Immature natural killer cell (primary cell): ENCODE results near the gene SYNE1. TPM values are rescaled to one million over a fixed set of nuclear protein-coding genes. Genes with fewer than 3 reads are reported as not detected.
A peak's percentile ranks its signal among the peaks of the same experiment; 100 is the strongest.

Experiments used
- DNase-seq, 3 donors: peaks; one replicate each; pipeline ENCODE4 v3.0.0; 2022; ENCODE audit warnings: mixed read lengths in 1 of 3
- H3K27ac Mint-ChIP-seq, 6 donors: one replicate each; pipeline ENCODE4 v1.8.0; 2020; ENCODE audit warnings: mixed read lengths in 6 of 6, mild to moderate bottlenecking in 5 of 6, inconsistent platforms in 4 of 6, moderate library complexity in 3 of 6
- H3K27me3 Mint-ChIP-seq, 3 donors: one replicate each; pipeline ENCODE4 v1.8.0; 2020 to 2021; ENCODE audit warnings: low read depth in 3 of 3, mild to moderate bottlenecking in 3 of 3, mixed read lengths in 3 of 3, moderate library complexity in 3 of 3, inconsistent platforms in 1 of 3
- H3K36me3 Mint-ChIP-seq, 3 donors: one replicate each; pipeline ENCODE4 v1.8.0; 2020; ENCODE audit warnings: mixed read lengths in 3 of 3, inconsistent platforms in 2 of 3, mild to moderate bottlenecking in 2 of 3
- H3K4me1 Mint-ChIP-seq, 2 donors: one replicate each; pipeline ENCODE4 v1.8.0; 2020; ENCODE audit warnings: inconsistent platforms in 2 of 2, mild to moderate bottlenecking in 2 of 2, mixed read lengths in 2 of 2, moderate library complexity in 1 of 2
- H3K4me3 Mint-ChIP-seq, 5 donors: one replicate each; pipeline ENCODE4 v1.8.0; 2020; ENCODE audit warnings: mild to moderate bottlenecking in 5 of 5, mixed read lengths in 5 of 5, inconsistent platforms in 3 of 5, moderate library complexity in 3 of 5
- H3K9me3 Mint-ChIP-seq, 6 donors: one replicate each; pipeline ENCODE4 v1.8.0; 2020; ENCODE audit warnings: mild to moderate bottlenecking in 6 of 6, mixed read lengths in 6 of 6, inconsistent platforms in 4 of 6, moderate library complexity in 3 of 6
- polyA plus RNA-seq, 3 donors: library from polyadenylated mRNA; unstranded; fragments of 300-500 nt; fragmentation: Illumina TruSeq; gene quantifications; one replicate each; pipeline ENCODE4 v1.2.3, GENCODE V29; 2021

The SYNE1 gene
- polyA plus RNA-seq, 3 donors from 2014 or later, result 25.9 to 117 (median 27.9) TPM

GRCh38 chr6:152265651-152266050 is 371.5 kb downstream of the SYNE1 start:
- Mint-ChIP-seq H3K4me1 (peaks cover 9 to 16% of the 10 kb centered on the region in 2 donors), H3K27ac (peak overlapping the region; percentile 63 to 93 (median 75)), H3K27me3 (peaks cover 2 to 3% (median 2%) of the 10 kb centered on the region in 3 donors), H3K9me3 (no peaks in the 10 kb centered on the region), H3K4me3 (peak overlapping the region in 2 of 5 donors; percentile 2 to 19), H3K36me3 (peaks cover 22 to 53% (median 25%) of the 10 kb centered on the region in 3 donors)
- DNase-seq, result no peak

GRCh38 chr6:152263582-152263981 is 373.6 kb downstream of the SYNE1 start:
- Mint-ChIP-seq H3K4me1 (peaks cover 9 to 17% of the 10 kb centered on the region in 2 donors), H3K4me3 (no peak overlapping the region), H3K27me3 (peaks cover 0 to 3% (median 0%) of the 10 kb centered on the region in 3 donors), H3K36me3 (peaks cover 35 to 58% (median 38%) of the 10 kb centered on the region in 3 donors), H3K27ac (no peak overlapping the region), H3K9me3 (no peaks in the 10 kb centered on the region)
- DNase-seq, result no peak

- Mint-ChIP-seq H3K36me3 (peaks cover 35 to 67% (median 41%) of the 10 kb centered on the region in 3 donors), H3K27ac (peak overlapping the region in 2 of 6 donors; percentile 13 to 14), H3K4me1 (peaks cover 5 to 14% of the 10 kb centered on the region in 2 donors), H3K27me3 (peaks cover 0 to 3% (median 0%) of the 10 kb centered on the region in 3 donors), H3K9me3 (no peaks in the 10 kb centered on the region), H3K4me3 (no peak overlapping the region)
- DNase-seq, result no peak
These were observed 376.0 kb downstream of the SYNE1 start for GRCh38 chr6:152261179-152261578.

GRCh38 chr6:152259234-152259633 is 377.9 kb downstream of the SYNE1 start:
- H3K4me1 Mint-ChIP-seq, result peaks cover 1 to 5% of the 10 kb centered on the region in 2 donors
- no peak overlapping the region for H3K4me3 Mint-ChIP-seq
- peaks cover 0 to 3% (median 0%) of the 10 kb centered on the region in 3 donors for H3K27me3 Mint-ChIP-seq
- peak overlapping the region in 2 of 6 donors; percentile 18 to 56 for H3K27ac Mint-ChIP-seq
- DNase-seq, result no peak
- peaks cover 32 to 71% (median 44%) of the 10 kb centered on the region in 3 donors for H3K36me3 Mint-ChIP-seq
- no peaks in the 10 kb centered on the region for H3K9me3 Mint-ChIP-seq

- H3K4me3 Mint-ChIP-seq, result no peak overlapping the region
- peaks cover 1 to 5% of the 10 kb centered on the region in 2 donors for H3K4me1 Mint-ChIP-seq
- H3K27me3 Mint-ChIP-seq, result peaks cover 0 to 3% (median 0%) of the 10 kb centered on the region in 3 donors
- DNase-seq, result no peak
- peak overlapping the region in 1 of 6 donors; percentile 15 for H3K27ac Mint-ChIP-seq
- H3K36me3 Mint-ChIP-seq, result peaks cover 30 to 71% (median 48%) of the 10 kb centered on the region in 3 donors
- H3K9me3 Mint-ChIP-seq, result no peaks in the 10 kb centered on the region
These were observed 379.6 kb downstream of the SYNE1 start for GRCh38 chr6:152257581-152257980.

- Mint-ChIP-seq H3K9me3 (no peaks in the 10 kb centered on the region), H3K4me1 (no peaks in the 10 kb centered on the region), H3K36me3 (peaks cover 12 to 54% (median 31%) of the 10 kb centered on the region in 3 donors), H3K27ac (no peak overlapping the region), H3K27me3 (peaks cover 0 to 2% (median 0%) of the 10 kb centered on the region in 3 donors), H3K4me3 (no peak overlapping the region)
- DNase-seq, result no peak
These were observed 387.0 kb downstream of the SYNE1 start for GRCh38 chr6:152250127-152250526.

- DNase-seq, result no peak
- Mint-ChIP-seq H3K4me1 (no peaks in the 10 kb centered on the region), H3K4me3 (no peak overlapping the region), H3K36me3 (peaks cover 12 to 57% (median 38%) of the 10 kb centered on the region in 3 donors), H3K27ac (peak overlapping the region in 4 of 6 donors; percentile 1 to 74 (median 25)), H3K9me3 (no peaks in the 10 kb centered on the region), H3K27me3 (peaks cover 0 to 2% (median 0%) of the 10 kb centered on the region in 3 donors)
These were observed 388.2 kb downstream of the SYNE1 start for GRCh38 chr6:152248980-152249379.

GRCh38 chr6:152246554-152247337 is 390.4 kb downstream of the SYNE1 start:
- no peak for DNase-seq
- H3K36me3 Mint-ChIP-seq, result peaks cover 14 to 61% (median 41%) of the 10 kb centered on the region in 3 donors
- H3K27ac Mint-ChIP-seq, result peak overlapping the region in 3 of 6 donors; percentile 1 to 49 (median 19)
- H3K4me1 Mint-ChIP-seq, result no peaks in the 10 kb centered on the region
- H3K9me3 Mint-ChIP-seq, result no peaks in the 10 kb centered on the region
- H3K27me3 Mint-ChIP-seq, result peaks cover 0 to 2% (median 2%) of the 10 kb centered on the region in 3 donors
- H3K4me3 Mint-ChIP-seq, result no peak overlapping the region

- H3K4me1 Mint-ChIP-seq, result no peaks in the 10 kb centered on the region
- H3K27me3 Mint-ChIP-seq, result peaks cover 0 to 2% (median 2%) of the 10 kb centered on the region in 3 donors
- H3K9me3 Mint-ChIP-seq, result no peaks in the 10 kb centered on the region
- peaks cover 17 to 73% (median 57%) of the 10 kb centered on the region in 3 donors for H3K36me3 Mint-ChIP-seq
- no peak overlapping the region for H3K4me3 Mint-ChIP-seq
- peak overlapping the region in 4 of 6 donors; percentile 21 to 42 (median 25) for H3K27ac Mint-ChIP-seq
- DNase-seq, result no peak
These were observed 392.0 kb downstream of the SYNE1 start for GRCh38 chr6:152244998-152245630.

GRCh38 chr6:152241013-152241766 is 396.0 kb downstream of the SYNE1 start:
- H3K27ac Mint-ChIP-seq, result peak overlapping the region in 5 of 6 donors; percentile 1 to 52 (median 26)
- no peak overlapping the region for H3K4me3 Mint-ChIP-seq
- no peak for DNase-seq
- H3K27me3 Mint-ChIP-seq, result peaks cover 0 to 2% (median 0%) of the 10 kb centered on the region in 3 donors
- no peaks in the 10 kb centered on the region for H3K4me1 Mint-ChIP-seq
- peaks cover 16 to 66% (median 54%) of the 10 kb centered on the region in 3 donors for H3K36me3 Mint-ChIP-seq
- H3K9me3 Mint-ChIP-seq, result no peaks in the 10 kb centered on the region

GRCh38 chr6:152240436-152240835 is 396.7 kb downstream of the SYNE1 start:
- Mint-ChIP-seq H3K36me3 (peaks cover 16 to 71% (median 54%) of the 10 kb centered on the region in 3 donors), H3K27me3 (peaks cover 0 to 2% (median 0%) of the 10 kb centered on the region in 3 donors), H3K27ac (peak overlapping the region in 4 of 6 donors; percentile 1 to 52 (median 20)), H3K4me3 (no peak overlapping the region), H3K9me3 (no peaks in the 10 kb centered on the region), H3K4me1 (no peaks in the 10 kb centered on the region)
- no peak for DNase-seq

- Mint-ChIP-seq H3K4me3 (no peak overlapping the region), H3K27ac (no peak overlapping the region), H3K27me3 (no peaks in the 10 kb centered on the region), H3K4me1 (no peaks in the 10 kb centered on the region), H3K36me3 (peaks cover 18 to 67% (median 45%) of the 10 kb centered on the region in 3 donors), H3K9me3 (no peaks in the 10 kb centered on the region)
- no peak for DNase-seq
These were observed 400.6 kb downstream of the SYNE1 start for GRCh38 chr6:152236370-152237097.
